Right ventricle myocardium superior (tissue), 1 donor: ENCODE measurements around the gene ASRGL1. TPM values are rescaled to one million over a fixed set of nuclear protein-coding genes. Genes with fewer than 3 reads are reported as not detected.
A peak's percentile ranks its signal among the peaks of the same experiment; 100 is the strongest.

Source experiments
- ATAC-seq: fragments of 200-7000 bp; cut with Tn5 transposase; one replicate; pipeline ENCODE4 v1.9.1; 2020; ENCODE audit warnings: mild to moderate bottlenecking; ENCODE audit not compliant: poor library complexity
- DNase-seq: peaks from one replicate; pipeline ENCODE4 v3.0.0-alpha.2; 2020
- intact Hi-C: fragments of 100-400 bp; cut with DNase I; formaldehyde crosslinking; loops from one replicate; pipeline ENCODE4 v1.11.2; 2022
- total RNA-seq: library from RNA; stranded (reverse); fragmentation: NEBNext Ultra II Directional; extraction: Animal tissue kit (Norgen Biotek cat#: 25700); gene quantifications from one replicate; pipeline ENCODE4 v1.2.1, GENCODE V29; 2021
- donor health status: DM: no; HTN: yes; CAD: no; lungs with severe emphysema.

Gene ASRGL1
- total RNA-seq, 1 donor from 2014 or later = 4.1 TPM

DNA sequence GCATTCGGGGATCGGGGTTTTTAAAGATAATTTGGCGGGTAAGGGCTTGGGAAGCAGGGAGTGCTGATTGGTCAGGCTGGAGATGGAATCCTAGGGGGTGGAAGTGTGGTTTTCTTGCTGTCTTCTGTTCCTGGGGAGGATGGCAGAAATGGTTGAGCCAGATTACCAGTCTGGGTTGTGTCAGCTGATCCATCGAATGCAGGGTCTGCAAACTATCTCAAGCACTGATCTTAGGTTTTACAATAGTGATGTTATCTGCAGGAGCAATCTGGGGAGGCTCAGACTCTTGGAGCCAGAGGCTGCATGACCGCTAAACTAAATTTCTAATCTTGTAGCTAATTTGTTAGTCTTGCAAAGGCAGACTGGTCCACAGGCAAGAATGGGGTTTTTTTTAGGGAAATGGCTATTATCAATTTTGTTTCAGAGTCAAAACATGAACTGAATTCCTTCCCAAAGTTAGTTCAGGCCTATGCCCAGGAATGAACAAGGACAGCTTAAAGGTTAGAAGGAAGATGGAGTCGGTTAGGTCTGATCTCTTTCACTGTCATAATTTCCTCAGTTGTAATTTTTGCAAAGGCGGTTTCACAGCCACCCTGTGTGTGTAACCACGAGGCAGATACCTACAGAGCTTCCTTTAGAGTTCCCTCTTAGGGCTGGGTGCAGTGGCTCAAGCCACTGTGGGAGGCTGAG, 91.8 kb downstream of the ASRGL1 start:
- intact Hi-C loops = loop anchor here (5.0 kb wide), 1 partner anchor 113 kb away; no protein-coding TSS in a partner anchor
- DNase-seq (no peak), ATAC-seq (no peak)

DNA sequence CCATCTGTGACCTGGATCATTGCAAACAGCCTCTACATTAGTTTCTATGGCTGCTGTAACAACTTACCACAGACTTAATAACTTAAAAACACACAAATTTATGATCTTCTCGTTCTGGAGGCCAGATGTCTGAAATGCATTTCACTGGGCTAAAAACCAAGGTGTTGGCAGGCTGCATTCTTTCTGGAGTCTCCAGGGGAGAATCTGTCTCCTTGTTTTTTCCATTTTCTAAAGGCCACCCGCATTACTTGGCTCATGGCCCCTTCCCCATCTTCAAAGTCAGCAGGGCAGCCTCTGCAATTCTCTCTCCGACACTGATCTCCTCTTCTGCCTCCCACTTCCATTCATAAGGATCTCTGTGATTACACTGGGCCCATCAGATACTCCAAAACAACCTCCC, 93.2 kb downstream of the ASRGL1 start:
- DNase-seq = no peak
- no peak for ATAC-seq
- intact Hi-C loops = no loop called here

DNA sequence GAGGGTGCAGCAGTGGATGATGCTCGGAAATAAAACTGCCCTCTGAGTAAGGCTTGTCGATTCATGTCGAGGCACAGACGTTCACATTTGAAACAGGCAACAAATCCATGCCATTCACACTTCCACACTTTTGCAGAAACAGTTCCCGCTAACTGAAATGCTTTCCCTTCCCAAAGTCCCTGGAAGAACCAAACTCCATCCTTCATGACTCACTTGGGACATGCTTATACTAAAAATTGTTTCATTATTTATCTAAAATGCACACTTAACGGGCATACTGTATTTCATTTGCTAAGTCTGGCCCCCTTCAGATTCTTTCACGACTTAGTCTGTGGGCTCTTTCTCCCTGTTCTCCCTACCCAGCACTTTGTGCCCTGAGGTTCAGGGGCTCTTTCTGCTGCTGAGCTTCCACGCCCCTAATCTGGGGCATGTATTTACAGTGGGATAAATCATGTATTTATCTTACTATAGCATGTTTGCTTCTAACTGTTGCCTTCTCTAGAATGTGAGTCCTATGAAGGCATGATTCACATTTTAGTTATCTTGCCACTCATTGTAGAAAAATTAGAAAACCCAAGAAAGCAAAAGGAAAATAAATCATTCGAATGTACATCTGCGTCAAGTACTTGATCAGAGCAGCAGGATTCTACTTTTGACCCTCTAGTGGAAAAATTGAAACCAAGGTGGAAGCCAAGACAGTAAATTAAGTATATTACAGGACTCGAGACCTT, 94.1 kb downstream of the ASRGL1 start:
- ATAC-seq = no peak
- DNase-seq = no peak
- intact Hi-C loops = no loop called here

DNA sequence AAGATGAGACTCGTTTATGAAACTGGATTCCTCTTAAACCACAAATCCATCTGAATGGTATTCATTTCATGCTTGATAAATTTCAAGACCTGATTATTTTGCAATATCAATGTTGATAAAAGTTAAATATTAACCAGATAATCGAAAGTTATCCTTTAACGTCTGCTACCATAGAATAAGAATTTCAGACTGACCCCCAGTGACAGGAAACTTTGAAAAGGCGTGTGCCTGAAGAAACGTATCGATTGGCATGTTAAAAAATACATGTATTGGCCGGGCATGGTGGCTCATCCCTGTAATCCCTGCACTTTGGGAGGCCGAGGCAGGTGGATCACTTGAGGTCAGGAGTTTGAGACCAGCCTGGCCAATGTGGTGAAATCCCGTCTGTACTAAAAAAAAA, 95.4 kb downstream of the ASRGL1 start:
- DNase-seq (no peak), ATAC-seq (no peak)
- intact Hi-C loops = no loop called here

DNA sequence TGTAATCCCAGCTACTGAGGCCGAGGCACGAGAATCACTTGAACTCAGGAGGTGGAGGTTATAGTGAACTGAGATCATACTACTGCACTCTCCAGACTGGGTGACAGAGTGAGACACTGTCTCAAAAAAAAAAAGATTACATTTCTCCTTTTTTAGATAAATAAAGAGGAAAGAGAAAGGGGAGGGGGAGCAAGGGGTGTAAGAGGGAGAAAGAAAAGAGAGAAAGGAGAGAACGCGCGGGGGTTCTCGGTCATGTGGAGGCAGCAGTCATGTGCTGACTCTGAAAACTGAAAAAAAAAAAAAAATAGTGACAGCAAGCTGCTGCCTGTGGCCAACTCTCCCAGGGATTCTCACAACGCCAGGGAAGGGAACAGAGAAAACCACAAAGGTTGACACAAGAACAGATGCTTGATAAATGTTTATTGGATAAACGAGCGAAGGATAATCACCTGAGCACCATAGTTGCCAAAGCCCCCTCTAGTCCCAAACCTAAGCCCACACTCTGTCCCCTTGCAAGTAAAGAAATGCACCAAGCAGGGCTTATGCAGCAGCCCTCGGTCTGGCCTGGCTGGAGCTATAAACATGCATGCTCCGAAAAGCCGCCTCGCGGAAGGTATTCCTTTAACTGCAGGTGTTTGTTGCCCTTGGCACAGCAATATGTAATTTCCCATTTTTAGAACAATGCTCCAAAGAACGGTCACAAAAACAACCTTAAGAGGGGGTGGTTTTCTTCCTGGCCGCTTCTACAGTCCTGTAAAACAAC, 96.1 kb downstream of the ASRGL1 start:
- ATAC-seq (no peak), DNase-seq (no peak)
- intact Hi-C loops = no loop called here

DNA sequence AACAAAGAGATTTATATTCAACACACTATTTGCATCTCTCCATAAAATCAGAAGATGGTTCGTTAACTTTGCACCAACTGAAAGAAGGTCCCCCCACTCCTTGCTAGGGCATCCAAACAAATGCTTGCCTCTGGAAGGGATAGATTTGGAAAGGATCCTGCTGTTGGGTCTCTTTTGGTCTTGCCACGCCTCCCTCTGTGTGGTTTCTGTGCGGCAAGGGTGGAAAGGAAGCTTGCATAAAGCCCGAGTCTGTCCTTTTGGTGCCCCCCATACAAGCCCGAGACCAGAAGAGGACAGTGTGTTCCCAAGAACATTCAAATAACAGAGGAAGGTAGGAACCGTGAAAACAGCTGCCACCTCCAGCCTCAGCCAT, 96.6 kb downstream of the ASRGL1 start:
- intact Hi-C loops = no loop called here

DNA sequence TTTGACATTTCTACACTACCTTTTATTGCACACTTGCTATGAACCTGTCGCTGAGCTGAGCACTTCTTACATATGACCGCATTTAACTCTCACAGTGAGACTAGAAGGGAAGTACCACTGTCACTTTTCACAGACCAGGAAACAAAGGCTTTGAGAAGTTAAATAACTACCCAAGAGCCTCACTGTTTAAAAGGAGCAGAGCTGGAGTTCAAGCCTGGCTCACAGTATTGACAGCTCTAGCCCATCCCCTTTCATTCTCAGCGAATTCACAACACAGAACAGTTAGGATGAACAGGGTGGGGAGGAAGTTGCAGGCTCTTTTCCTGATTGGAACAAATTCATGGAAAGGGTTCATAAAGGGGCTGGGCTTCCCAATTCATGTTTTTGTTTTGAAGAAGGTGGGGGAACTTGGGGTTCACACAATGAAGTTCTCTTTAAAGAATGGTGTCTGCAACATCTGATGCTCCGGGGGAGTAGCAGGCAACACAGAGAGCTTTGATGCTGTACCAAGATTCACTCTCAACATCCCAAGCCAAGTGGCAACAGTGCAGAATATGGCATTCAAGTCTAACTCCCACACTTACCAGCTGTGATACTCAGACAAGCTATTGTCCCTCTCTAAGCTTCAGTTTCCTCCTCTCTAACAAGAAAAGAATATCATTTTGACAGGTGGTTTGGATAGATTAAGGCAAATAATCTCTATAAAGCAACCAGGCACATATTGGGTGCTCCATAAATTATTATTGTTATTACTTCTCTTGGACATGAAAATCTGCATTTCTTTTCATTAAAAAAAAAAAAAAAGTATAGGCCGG, 98.8 kb downstream of the ASRGL1 start:
- ATAC-seq (peak; percentile 37), DNase-seq (no peak)
- intact Hi-C loops = no loop called here

More for the DNA sequence above, 96.6 kb downstream of the ASRGL1 start:
- ATAC-seq (peak; percentile 38), DNase-seq (no peak)

DNA sequence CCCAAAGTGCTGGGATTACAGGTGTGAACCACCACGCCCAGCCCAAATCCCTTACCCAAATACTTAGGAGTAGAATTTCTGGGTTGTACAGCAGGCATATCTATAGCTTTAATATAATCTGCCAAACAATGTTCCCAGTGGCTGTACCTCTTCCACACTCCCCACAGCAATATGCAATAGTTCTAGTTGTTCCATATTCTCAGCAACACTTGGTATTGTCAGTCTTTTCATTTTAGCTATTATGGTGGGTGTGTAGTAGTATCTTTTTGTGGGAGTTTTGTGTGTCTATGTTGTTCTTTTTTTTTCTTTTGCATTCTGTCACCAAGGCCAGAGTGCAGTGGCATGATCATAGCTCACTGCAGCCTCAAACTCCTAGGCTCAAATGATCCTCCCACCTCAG, 100.4 kb downstream of the ASRGL1 start:
- DNase-seq = no peak
- intact Hi-C loops = no loop called here
- no peak for ATAC-seq

DNA sequence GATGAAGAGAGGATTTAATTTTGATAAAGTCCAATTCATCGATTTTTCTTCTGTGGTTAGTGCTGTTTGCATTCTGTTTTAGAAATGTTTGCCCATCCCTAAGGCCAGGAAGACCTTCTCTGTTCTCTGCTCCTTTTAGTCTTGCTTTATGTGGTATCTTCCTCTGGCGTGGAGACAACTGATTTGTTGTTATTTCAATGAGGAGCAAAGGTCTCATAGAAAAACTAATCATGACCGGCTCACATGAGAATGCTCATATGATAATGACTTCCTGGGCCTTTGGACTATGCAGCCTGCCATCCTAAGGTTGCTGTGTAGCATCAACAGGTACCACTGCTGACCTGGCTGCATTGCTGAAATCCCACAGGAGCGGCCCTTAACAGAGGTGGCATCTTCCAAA, 101.4 kb downstream of the ASRGL1 start:
- ATAC-seq (no peak), DNase-seq (no peak)
- intact Hi-C loops = no loop called here

DNA sequence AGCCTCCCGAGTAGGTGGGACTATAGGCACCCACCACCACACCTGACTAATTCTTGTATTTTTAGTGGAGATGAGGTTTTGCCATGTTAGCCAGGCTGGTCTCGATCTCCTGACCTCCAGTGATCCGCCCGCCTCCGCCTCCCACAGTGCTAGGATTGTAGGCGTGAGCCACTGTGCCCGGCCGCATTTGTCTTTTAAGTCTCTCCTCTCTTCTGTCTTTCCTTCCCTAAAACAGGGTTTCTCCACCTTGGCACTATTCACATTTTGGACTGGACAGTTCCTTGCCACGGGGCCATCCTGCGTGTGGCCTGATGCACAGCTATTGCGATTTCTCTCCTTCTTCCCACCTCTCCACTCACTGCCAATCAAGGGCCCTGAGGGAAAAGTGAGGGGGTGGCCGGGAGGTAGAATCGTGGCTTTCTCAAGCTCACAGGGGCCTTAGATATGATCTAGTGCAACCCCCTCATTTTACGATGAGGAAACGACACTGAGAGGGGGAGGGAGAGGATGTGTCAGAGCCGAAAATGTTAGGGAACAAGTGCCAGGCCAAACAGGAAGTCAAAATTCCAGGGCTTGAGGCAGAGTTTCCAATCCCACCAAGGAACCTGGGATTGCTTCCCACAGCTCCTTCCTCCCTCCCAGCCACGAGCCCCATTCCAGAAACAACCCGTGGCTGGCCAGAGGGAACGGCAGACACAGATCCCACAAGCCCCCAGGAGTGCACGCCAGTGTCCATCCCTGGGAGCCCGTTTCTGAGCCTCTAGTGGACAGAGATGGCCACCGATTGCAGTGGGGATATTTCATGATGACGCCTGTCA, 102.7 kb downstream of the ASRGL1 start:
- ATAC-seq (peak; percentile 8), DNase-seq (no peak)
- intact Hi-C loops = no loop called here

Other genes with a start within 250 kb of the ASRGL1 start
- 10.3 TPM for gene INCENP, start 213.4 kb upstream of the ASRGL1 start, total RNA-seq
- gene SCGB1D1, start 147.2 kb upstream of the ASRGL1 start, total RNA-seq = not detected
- gene SCGB2A1, start 128.8 kb upstream of the ASRGL1 start, total RNA-seq = not detected
- 3.7 TPM for gene SCGB1D2, start 95.2 kb upstream of the ASRGL1 start, total RNA-seq
- gene SCGB2A2, start 67.3 kb upstream of the ASRGL1 start, total RNA-seq = not detected
- not detected for gene SCGB1D4, start 38.4 kb upstream of the ASRGL1 start, total RNA-seq
- gene SCGB1A1, start 81.6 kb downstream of the ASRGL1 start, total RNA-seq = not detected
- gene AHNAK, start 209.4 kb downstream of the ASRGL1 start, total RNA-seq = 318 TPM
- gene EEF1G, start 236.4 kb downstream of the ASRGL1 start, total RNA-seq = 794 TPM